ENCODE results near the gene SETDB1.

GRCh38 chr1:150966011-150966410 lies 39.8 kb downstream of the SETDB1 start:
- TF ChIP-seq, protein P1, sequence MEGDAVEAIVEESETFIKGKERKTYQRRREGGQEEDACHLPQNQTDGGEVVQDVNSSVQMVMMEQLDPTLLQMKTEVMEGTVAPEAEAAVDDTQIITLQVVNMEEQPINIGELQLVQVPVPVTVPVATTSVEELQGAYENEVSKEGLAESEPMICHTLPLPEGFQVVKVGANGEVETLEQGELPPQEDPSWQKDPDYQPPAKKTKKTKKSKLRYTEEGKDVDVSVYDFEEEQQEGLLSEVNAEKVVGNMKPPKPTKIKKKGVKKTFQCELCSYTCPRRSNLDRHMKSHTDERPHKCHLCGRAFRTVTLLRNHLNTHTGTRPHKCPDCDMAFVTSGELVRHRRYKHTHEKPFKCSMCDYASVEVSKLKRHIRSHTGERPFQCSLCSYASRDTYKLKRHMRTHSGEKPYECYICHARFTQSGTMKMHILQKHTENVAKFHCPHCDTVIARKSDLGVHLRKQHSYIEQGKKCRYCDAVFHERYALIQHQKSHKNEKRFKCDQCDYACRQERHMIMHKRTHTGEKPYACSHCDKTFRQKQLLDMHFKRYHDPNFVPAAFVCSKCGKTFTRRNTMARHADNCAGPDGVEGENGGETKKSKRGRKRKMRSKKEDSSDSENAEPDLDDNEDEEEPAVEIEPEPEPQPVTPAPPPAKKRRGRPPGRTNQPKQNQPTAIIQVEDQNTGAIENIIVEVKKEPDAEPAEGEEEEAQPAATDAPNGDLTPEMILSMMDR (IDR thresholded peaks at IDR 0.05; ENCODE audit: poor library complexity): no peak
- TF ChIP-seq EZH2phosphoT487 (IDR thresholded peaks at IDR 0.05; ENCODE audit: low read depth, severe bottlenecking, unreplicated experiment) (no peak), EZH2 (IDR thresholded peaks at IDR 0.05; ENCODE audit: borderline replicate concordance) (no peak)
